Prostate gland (tissue), 2 donors: Measurements from ENCODE around the gene ALDH1L1.

Source experiments
- CTCF ChIP-seq, 4 experiments: fragments of 200-600 bp in 2 of 4; fragments of 450-650 bp in 2 of 4; sonication (generic) in 2 of 4; IDR thresholded peaks; 1 replicate in 3 of 4; 2 replicates in 1 of 4; pipeline ENCODE4 v1.5.1; 2016 to 2019; ENCODE audit warnings: antibody characterized with exemption in 4 of 4, mild to moderate bottlenecking in 2 of 4, moderate library complexity in 2 of 4
- POLR2A ChIP-seq: fragments of 450-650 bp; IDR thresholded peaks from one replicate; pipeline ENCODE4 v1.6.1; 2016; ENCODE audit warnings: antibody characterized with exemption, mild to moderate bottlenecking
- POLR2AphosphoS5 ChIP-seq: sonication (generic); formaldehyde crosslinking; IDR thresholded peaks from one replicate; pipeline ENCODE4 v1.6.1; 2017; ENCODE audit warnings: antibody characterized with exemption

- TF ChIP-seq CTCF (IDR thresholded peaks at IDR 0.05): no peak
- TF ChIP-seq POLR2A: no peak
- no peak for TF ChIP-seq POLR2AphosphoS5
Measured at GRCh38 chr3:126137490-126138130, 42.8 kb downstream of the ALDH1L1 start.
